ENCODE data around the gene PUS10. TPM values are rescaled to one million over a fixed set of nuclear protein-coding genes. Genes with fewer than 3 reads are reported as not detected.

PUS10 gene
- total RNA-seq, 2 experiments from 2014 or later = 3.3 to 7.5 TPM

DNA sequence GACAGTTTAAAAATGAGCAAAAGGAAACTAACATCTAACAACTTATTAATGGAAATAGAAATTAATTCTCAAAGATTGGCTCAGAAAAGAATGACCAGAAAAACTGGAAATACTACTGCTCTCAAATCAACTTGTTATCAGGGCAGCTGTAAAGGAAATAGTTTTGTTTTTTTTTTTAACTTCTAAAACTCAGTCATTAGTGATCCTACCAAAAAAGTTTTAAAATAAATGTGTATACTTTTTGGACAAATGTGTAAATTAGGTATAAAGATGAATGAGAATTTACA lies 52.6 kb downstream of the PUS10 start:
- ChIA-PET CTCF (ENCODE audit: unreplicated experiment) (interaction anchor here (0.7 kb wide), 1 partner anchor 22 kb away, joined by 3 read pairs; no protein-coding TSS in a partner anchor), POLR2A (interaction anchor here (0.7 to 3.2 kb wide), 22 partner anchors 8 to 153 kb away, joined by 3 to 21 read pairs (median 6); partner anchors contain the start of gene REL)
- H4K20me1 ChIP-seq (ENCODE audit: insufficient read depth, low read length) = no peaks in the 10 kb centered on the region
- no peaks in the 10 kb centered on the region for H3K9me2 ChIP-seq (ENCODE audit: insufficient read depth, low read length)
- peak overlapping the region; percentile 64 for H3K4me2 ChIP-seq (ENCODE audit: low read length)
- H3K9me3 ChIP-seq (ENCODE audit: low read length) = peaks cover 5% of the 10 kb centered on the region; the same call in 1 of the 2 replicates
- no peaks in the 10 kb centered on the region; the same call in 1 of the 2 replicates for H3K79me2 ChIP-seq (ENCODE audit: insufficient read depth, low read depth, low read length)
- H3K4me3 ChIP-seq (ENCODE audit: low read depth, low read length, poor library complexity, severe bottlenecking) = no peak overlapping the region
- peak overlapping the region; percentile 82 for H2AFZ ChIP-seq (ENCODE audit: low read length)
- intact Hi-C loops (cut with micrococcal nuclease; ENCODE audit: unreplicated experiment) = loop anchor here (5.0 kb wide), 2 partner anchors 123 to 413 kb away; partner anchors contain the start of gene BCL11A
- peaks cover 59% of the 10 kb centered on the region for H3K4me1 ChIP-seq (ENCODE audit: insufficient read depth, low read length, poor library complexity, severe bottlenecking)
- no peak for DNase-seq (ENCODE audit: low spot score)
- peak overlapping the region; percentile 69 for H3K27ac ChIP-seq (ENCODE audit: low read depth, low read length, poor library complexity, severe bottlenecking)
- no peak for TF ChIP-seq CTCF (conservative IDR thresholded peaks at IDR 0.05; ENCODE audit: low read length)
- no peak for TF ChIP-seq EZH2phosphoT487 (IDR thresholded peaks at IDR 0.05; ENCODE audit: borderline replicate concordance, low read depth, low read length)
- no peaks in the 10 kb centered on the region; the same call in 1 of the 2 replicates for H3K36me3 ChIP-seq (ENCODE audit: insufficient read depth, low read length)
- no TSS peak for BruUV-seq (replicated peaks)

DNA sequence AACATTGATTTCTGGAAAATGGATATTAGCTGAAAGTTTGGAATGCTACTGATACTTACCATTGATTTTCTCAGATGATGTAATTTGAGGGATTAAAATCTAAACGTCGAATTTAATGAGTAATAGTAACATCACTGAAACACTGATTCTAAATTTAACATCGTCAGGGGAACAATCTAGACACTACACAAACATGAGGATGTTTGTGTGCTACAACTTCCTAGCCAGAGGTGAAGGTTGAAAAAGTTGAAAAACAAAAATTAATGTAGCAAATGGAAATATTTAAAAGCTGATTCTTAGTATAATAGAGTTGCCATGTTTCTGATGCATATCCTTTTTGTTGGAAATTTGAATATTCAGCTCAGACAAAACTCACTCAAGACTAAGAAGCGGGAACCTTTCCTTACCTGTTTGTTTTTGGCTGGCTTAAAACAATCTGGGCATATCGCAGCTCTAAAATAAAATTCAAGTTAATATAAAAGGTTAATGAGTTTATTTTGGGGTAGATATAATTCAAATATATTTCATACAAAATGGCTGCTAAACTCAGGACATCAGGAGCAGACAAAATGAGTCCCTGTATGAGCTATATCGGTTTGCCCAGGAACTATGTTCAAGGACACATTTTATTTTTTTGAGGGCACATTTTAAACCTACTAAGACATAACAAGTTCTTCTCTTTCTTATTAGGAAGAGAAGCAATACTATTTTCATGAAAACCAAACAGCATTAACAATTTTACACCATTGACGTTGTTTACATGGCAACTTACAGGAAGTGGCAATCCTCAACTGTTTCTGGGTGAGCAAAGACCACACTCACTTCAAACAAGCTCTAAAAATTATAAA lies 53.2 kb downstream of the PUS10 start:
- Histone ChIP-seq H3K4me1 (ENCODE audit: insufficient read depth, low read length, poor library complexity, severe bottlenecking) (peaks cover 54% of the 10 kb centered on the region), H3K9me3 (ENCODE audit: low read length) (peaks cover 5% of the 10 kb centered on the region; the same call in 1 of the 2 replicates), H3K27ac (ENCODE audit: low read depth, low read length, poor library complexity, severe bottlenecking) (peak overlapping the region; percentile 69), H3K4me2 (ENCODE audit: low read length) (peak overlapping the region; percentile 64), H3K4me3 (ENCODE audit: low read depth, low read length, poor library complexity, severe bottlenecking) (no peak overlapping the region), H4K20me1 (ENCODE audit: insufficient read depth, low read length) (no peaks in the 10 kb centered on the region), H2AFZ (ENCODE audit: low read length) (peak overlapping the region; percentile 82), H3K36me3 (ENCODE audit: insufficient read depth, low read length) (no peaks in the 10 kb centered on the region; the same call in 1 of the 2 replicates), H3K9me2 (ENCODE audit: insufficient read depth, low read length) (no peaks in the 10 kb centered on the region), H3K79me2 (ENCODE audit: insufficient read depth, low read depth, low read length) (no peaks in the 10 kb centered on the region)
- no peak for TF ChIP-seq EZH2phosphoT487 (IDR thresholded peaks at IDR 0.05; ENCODE audit: borderline replicate concordance, low read depth, low read length)
- TF ChIP-seq CTCF (conservative IDR thresholded peaks at IDR 0.05; ENCODE audit: low read length) = no peak
- peak; percentile 29 for DNase-seq (ENCODE audit: low spot score)
- POLR2A ChIA-PET = interaction anchor here (0.7 to 3.2 kb wide), 23 partner anchors 8 to 152 kb away, joined by 3 to 21 read pairs (median 6); partner anchors contain the start of gene REL
- CTCF ChIA-PET (ENCODE audit: unreplicated experiment) = interaction anchor here (0.7 kb wide), 1 partner anchor 23 kb away, joined by 3 read pairs; no protein-coding TSS in a partner anchor
- intact Hi-C loops (cut with micrococcal nuclease; ENCODE audit: unreplicated experiment) = loop anchor here (5.0 kb wide), 2 partner anchors 123 to 413 kb away; partner anchors contain the start of gene BCL11A
- no TSS peak for BruUV-seq (replicated peaks)
